ENCODE measurements around the gene HOXD13.

The HOXD13 gene

GRCh38 chr2:176103742-176104315 is 11.3 kb downstream of the HOXD13 start:
- DNase-seq (ENCODE audit: extremely low spot score, insufficient read length, low read depth) (no peak), FAIRE-seq (no peak)

GRCh38 chr2:176104316-176105077 is 12.0 kb downstream of the HOXD13 start:
- DNase-seq (ENCODE audit: extremely low spot score, insufficient read length, low read depth) (no peak), FAIRE-seq (no peak)

- DNase-seq (ENCODE audit: extremely low spot score, insufficient read length, low read depth) (no peak), FAIRE-seq (no peak)
Measured at GRCh38 chr2:176105078-176105729, 12.7 kb downstream of the HOXD13 start.

- DNase-seq (ENCODE audit: extremely low spot score, insufficient read length, low read depth) = no peak
- FAIRE-seq = no peak
Measured at GRCh38 chr2:176105730-176106580, 13.4 kb downstream of the HOXD13 start.

- FAIRE-seq = no peak
- no peak for DNase-seq (ENCODE audit: extremely low spot score, insufficient read length, low read depth)
Measured at GRCh38 chr2:176106581-176107539, 14.3 kb downstream of the HOXD13 start, which contains the start of gene HOXD11. TSS of gene HOXD11 (plus strand) at chr2:176107280. CDS start at chr2:176107356, 76 bp downstream.

GRCh38 chr2:176107731-176108181 is 15.2 kb downstream of the HOXD13 start:
- DNase-seq (ENCODE audit: extremely low spot score, insufficient read length, low read depth) = no peak
- FAIRE-seq = no peak

- no peak for DNase-seq (ENCODE audit: extremely low spot score, insufficient read length, low read depth)
Measured at GRCh38 chr2:176109192-176109901, 16.8 kb downstream of the HOXD13 start.

GRCh38 chr2:176109946-176110345 is 17.4 kb downstream of the HOXD13 start:
- no peak for FAIRE-seq

More at GRCh38 chr2:176109192-176109901, 16.8 kb downstream of the HOXD13 start:
- FAIRE-seq = no peak

GRCh38 chr2:176110415-176111308 is 18.1 kb downstream of the HOXD13 start:
- FAIRE-seq (no peak), DNase-seq (ENCODE audit: extremely low spot score, insufficient read length, low read depth) (no peak)

More at GRCh38 chr2:176109946-176110345, 17.4 kb downstream of the HOXD13 start:
- no peak for DNase-seq (ENCODE audit: extremely low spot score, insufficient read length, low read depth)

GRCh38 chr2:176111309-176111663 is 18.8 kb downstream of the HOXD13 start:
- FAIRE-seq (peak; percentile 50), DNase-seq (ENCODE audit: extremely low spot score, insufficient read length, low read depth) (no peak)

- no peak for DNase-seq (ENCODE audit: extremely low spot score, insufficient read length, low read depth)
- no peak for FAIRE-seq
Measured at GRCh38 chr2:176111846-176112374, 19.4 kb downstream of the HOXD13 start.

- no peak for FAIRE-seq
- no peak for DNase-seq (ENCODE audit: extremely low spot score, insufficient read length, low read depth)
Measured at GRCh38 chr2:176112375-176113302, 20.1 kb downstream of the HOXD13 start.

- no peak for DNase-seq (ENCODE audit: extremely low spot score, insufficient read length, low read depth)
- FAIRE-seq = no peak
Measured at GRCh38 chr2:176114120-176114929, 21.8 kb downstream of the HOXD13 start.

GRCh38 chr2:176114930-176115625 is 22.6 kb downstream of the HOXD13 start:
- DNase-seq (ENCODE audit: extremely low spot score, insufficient read length, low read depth) (no peak), FAIRE-seq (no peak)

Data from GM18507 (cell line).